ENCODE data around the gene CASKIN2. TPM values are rescaled to one million over a fixed set of nuclear protein-coding genes. Genes with fewer than 3 reads are reported as not detected.

The CASKIN2 gene
- total and polyA plus RNA-seq, 2 of the 4 experiments (the other 2 are of a cell fraction) = 2.9 to 6.9 TPM

DNA sequence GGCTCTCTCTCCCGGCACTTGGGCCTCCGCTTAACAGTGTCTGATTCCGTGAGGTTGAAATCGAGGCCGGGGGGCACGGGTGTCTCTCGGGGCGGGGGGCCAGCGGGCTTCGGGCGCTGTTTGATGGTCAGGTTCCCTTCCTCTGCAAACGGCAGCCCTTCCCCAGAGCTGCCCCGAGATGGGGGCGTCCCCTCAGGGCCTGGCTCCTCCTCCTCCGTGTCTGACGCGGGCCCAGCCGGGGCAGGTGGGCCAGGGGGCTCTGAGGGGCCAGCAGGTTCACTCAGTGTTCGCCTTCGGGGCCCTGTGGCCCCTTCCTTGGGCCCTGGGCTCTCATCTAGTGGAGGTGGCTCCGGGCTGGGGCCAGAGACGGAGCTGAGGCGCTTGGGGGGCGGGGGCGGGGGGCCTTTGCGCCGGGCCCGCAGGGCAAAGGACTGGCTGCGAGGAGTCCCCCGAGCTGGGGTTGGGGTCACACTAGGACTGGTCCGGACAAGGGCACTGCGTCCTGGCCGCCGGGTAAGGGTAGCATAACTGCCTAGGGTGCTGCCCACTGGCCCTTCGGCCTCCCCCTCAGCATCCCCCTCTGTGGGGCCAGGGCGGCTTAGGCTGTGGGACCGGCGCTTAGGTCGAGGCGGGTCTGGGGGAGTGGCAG, 13.1 kb downstream of the CASKIN2 start:
- Histone ChIP-seq H4K91ac (ENCODE audit: insufficient read depth, low read depth, low read length) (no peak overlapping the region), H2BK120ac (ENCODE audit: low read depth, low read length) (no peak overlapping the region), H2AK9ac (replicated peaks; ENCODE audit: low read depth, low read length, poor library complexity) (no peak overlapping the region), H3K9ac (ENCODE audit: low read depth, low read length) (no peak overlapping the region), H3K4me3 (ENCODE audit: insufficient read depth, low read depth, low read length) (no peak overlapping the region), H3K4me1 (ENCODE audit: control insufficient read depth, insufficient read depth, low read length) (no peaks in the 10 kb centered on the region), H2AK5ac (ENCODE audit: low read depth, low read length) (no peak overlapping the region), H4K8ac (ENCODE audit: low read depth in 2 of 2, low read length in 2 of 2) (no peak overlapping the region), H2BK15ac (ENCODE audit: low read depth, low read length) (no peak overlapping the region), H3K4me2 (ENCODE audit: low read depth, low read length) (no peak overlapping the region), H2BK5ac (ENCODE audit: low read depth, low read length, poor library complexity, severe bottlenecking) (no peak overlapping the region), H4K5ac (ENCODE audit: low read depth, low read length) (no peak overlapping the region), H3K79me1 (ENCODE audit: low read depth in 1 of 2, low read length in 2 of 2) (no peaks in the 10 kb centered on the region), H2AFZ (replicated peaks; ENCODE audit: low read length, poor library complexity) (no peak overlapping the region), H4K20me1 (ENCODE audit: insufficient read depth, low read length) (no peaks in the 10 kb centered on the region), H3K56ac (ENCODE audit: extremely low read depth, insufficient read depth, low read length) (no peak overlapping the region), H3K36me3 (ENCODE audit: control insufficient read depth, insufficient read depth, low read length) (peaks cover 42% of the 10 kb centered on the region), H3K23ac (ENCODE audit: low read depth, low read length) (no peak overlapping the region), H3K14ac (replicated peaks; ENCODE audit: low read depth, low read length) (no peak overlapping the region), H3K27me3 (ENCODE audit: control insufficient read depth, insufficient read depth, low read length) (no peaks in the 10 kb centered on the region), H3K9me1 (ENCODE audit: insufficient read depth, low read length) (no peaks in the 10 kb centered on the region), H3K9me3 (ENCODE audit: control insufficient read depth, insufficient read depth, low read length) (no peaks in the 10 kb centered on the region), H2BK20ac (ENCODE audit: low read depth, low read length) (no peak overlapping the region), H3K18ac (ENCODE audit: low read depth, low read length) (no peak overlapping the region), H3K27ac (ENCODE audit: insufficient read depth, low read length) (no peak overlapping the region), H3K4ac (ENCODE audit: low read depth, low read length) (no peak overlapping the region)
- ChIA-PET POLR2A (ENCODE audit: unreplicated experiment) (no interaction called here), CTCF (no interaction called here)
- no peak for DNase-seq
- TF ChIP-seq CTCF (conservative IDR thresholded peaks at IDR 0.05; ENCODE audit: low read depth, low read length) (no peak), MAFK (IDR thresholded peaks at IDR 0.05; ENCODE audit: low read depth, low read length) (no peak), CHD1 (IDR thresholded peaks at IDR 0.05; ENCODE audit: low read depth, low read length) (no peak), RCOR1 (IDR thresholded peaks at IDR 0.05; ENCODE audit: insufficient replicate concordance, low read length) (no peak), CEBPB (IDR thresholded peaks at IDR 0.05; ENCODE audit: low read depth, low read length) (no peak), BHLHE40 (IDR thresholded peaks at IDR 0.05; ENCODE audit: low read depth, low read length) (no peak), RFX5 (IDR thresholded peaks at IDR 0.05; ENCODE audit: low read depth, low read length) (no peak)
- in situ Hi-C loops (cut with MboI; ENCODE audit: low sequenced_read_pairs) (no loop called here), intact Hi-C loops (cut with micrococcal nuclease) (no loop called here), dilution Hi-C loops (cut with HindIII; ENCODE audit: low sequenced_read_pairs, unreplicated experiment) (no loop called here)
- 88% methylated on average over 7 of the region's 40 CpGs; no CpG with 5 or more reads in 1 of the 2 experiments for WGBS, 2 experiments (ENCODE audit: extremely low coverage in 2 of 2, insufficient read length in 1 of 2)
- BruUV-seq (replicated peaks) = no TSS peak
- no peak for ATAC-seq (ENCODE audit: low read depth)

Data from IMR-90 (cell line).